Ovary (tissue), 3 donors: ENCODE measurements around the gene RBM44.

Source experiments
- CTCF ChIP-seq, 3 donors: fragments of 450-650 bp in 2 of 3; fragments of 200-600 bp in 1 of 3; IDR thresholded peaks; one replicate each; pipeline versions ENCODE4 v1.5.1 to v1.8.0; 2016 to 2022; ENCODE audit warnings: antibody characterized with exemption in 3 of 3, mild to moderate bottlenecking in 1 of 3
- EP300 ChIP-seq: sonication (generic); formaldehyde crosslinking; IDR thresholded peaks from one replicate; pipeline ENCODE4 v1.6.1; 2017; ENCODE audit warnings: antibody characterized with exemption
- donor health status: DM: no; HTN: no; CAD: no.

GRCh38 chr2:237823544-237823943, 25.0 kb downstream of the RBM44 start:
- no peak for TF ChIP-seq CTCF (IDR thresholded peaks at IDR 0.05)
- TF ChIP-seq EP300: no peak
